Colon (tissue), 2 donors: ENCODE measurements around the gene THSD7A.
"Not testable (repeated sequence)": the region's sequence is repeated elsewhere in the genome, so short reads cannot be mapped to it uniquely, and the experiment has no call there.

Source experiments
- FAIRE-seq: peaks from 2 replicates; lab custom pipeline; 2012; peaks lifted over from hg19 to GRCh38; lab: Jason Lieb, UNC
- donor health status: control.
- donor health status: control.

THSD7A gene

DNA sequence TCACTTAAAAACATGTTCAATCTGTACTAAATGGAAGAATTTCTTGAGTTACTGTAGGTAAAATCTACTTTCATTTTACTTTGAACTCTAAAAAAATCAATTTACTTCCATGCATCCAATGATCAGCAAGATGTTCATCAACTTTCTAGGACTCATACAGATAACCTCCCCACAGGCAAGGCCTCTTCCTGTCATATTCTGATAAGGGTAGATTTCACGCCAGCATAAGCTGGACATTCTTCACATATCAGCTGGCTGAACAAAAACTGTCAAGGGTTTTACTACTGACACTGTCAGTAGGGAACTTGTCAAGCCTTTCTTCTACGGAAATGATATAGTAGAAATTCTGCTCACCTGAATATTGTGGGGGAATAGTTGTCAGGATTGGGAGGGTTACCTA lies 244.9 kb downstream of the THSD7A start:
- FAIRE-seq = no peak

DNA sequence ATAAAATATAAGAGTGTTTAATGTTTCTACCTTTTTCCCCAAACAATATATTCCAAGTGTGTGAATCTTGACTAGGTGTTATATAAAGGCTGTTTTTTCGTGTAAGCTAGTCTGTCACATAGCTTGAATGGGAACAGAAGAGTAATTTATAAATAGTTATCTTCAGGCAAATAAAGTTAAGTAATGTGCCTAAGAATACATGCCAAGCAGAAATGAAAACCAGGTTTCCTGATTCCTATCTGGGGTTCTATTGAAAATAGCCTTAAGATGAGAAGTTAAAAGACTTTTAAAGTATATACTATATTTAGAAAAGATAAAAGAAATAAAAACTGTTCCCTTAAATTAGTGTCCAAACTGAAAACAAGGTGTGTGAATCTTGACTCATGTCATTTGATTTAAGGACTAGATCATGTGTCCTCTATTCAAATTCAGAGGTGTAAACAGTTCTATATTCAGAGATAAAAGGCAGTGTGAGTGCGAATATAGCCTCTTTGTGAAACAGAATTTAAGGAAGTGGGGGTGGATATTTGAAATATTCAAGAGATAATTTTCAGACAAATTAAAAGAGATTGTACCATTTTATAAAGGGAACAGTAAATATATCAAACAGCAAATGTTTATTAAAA lies 247.5 kb downstream of the THSD7A start:
- no peak for FAIRE-seq

DNA sequence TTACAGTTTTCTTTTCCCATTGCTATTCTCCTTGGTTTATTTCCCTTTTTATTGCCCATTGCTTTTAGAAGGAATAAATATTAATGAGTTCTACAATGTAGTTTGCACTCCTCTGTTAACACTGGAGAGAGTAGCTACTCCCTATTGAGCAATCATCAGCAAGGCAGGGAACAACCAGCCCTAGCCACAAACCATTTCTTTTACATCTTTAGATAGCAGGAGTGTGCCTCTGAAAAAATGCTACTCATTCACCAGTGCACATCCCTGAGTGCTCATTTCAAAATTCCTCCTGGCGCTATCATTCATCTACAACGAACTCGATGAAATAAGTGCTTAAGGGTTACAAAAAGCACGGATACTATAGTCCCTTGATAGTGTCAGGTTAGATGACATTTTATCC lies 252.9 kb downstream of the THSD7A start:
- no peak for FAIRE-seq

DNA sequence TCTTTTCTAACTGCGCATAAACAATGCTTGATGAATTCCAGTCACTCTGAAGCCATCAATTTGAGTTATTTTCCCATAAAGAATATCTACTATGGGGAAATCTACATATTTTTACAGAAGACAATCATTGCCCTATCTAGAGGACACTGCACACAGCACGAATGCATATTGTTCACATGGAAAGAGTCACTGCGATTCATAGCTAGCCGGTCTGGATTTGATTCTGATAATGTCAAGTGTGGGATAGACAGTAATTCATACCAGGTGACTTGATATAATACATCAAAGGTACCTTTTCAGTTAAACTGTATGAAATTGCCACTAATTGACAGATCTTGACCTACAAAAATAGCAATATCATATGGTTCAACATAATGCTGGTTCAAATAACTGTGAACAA lies 255.7 kb downstream of the THSD7A start:
- FAIRE-seq = no peak

DNA sequence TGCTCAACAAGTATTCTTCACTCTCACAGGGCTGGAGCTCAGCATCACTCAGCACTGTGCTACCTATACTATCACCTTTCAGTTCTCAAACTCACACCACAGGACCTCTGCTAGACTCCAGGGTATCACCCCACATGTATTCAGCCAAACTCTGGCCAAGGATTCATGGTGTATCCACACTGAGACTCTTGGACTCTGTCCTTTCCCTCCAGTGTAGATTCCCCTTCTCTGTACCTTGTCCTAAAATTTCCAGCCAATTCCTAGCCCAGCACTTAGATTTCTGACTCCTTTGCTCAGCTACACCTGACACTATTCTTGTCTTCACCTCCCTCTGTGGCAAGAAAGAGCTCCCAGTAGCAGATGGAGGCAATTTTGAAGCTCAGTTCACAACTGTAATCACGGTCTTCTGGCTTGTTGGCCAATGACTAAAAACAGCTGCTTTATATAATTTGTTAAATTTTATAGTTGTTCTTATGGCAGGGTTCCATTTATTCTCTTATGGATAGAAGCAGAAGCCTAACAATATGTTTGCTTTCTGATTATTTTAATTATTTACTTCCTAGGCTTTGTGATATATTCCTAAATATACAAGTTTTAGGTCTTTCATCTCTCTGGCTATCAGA lies 258.8 kb downstream of the THSD7A start:
- no peak for FAIRE-seq

DNA sequence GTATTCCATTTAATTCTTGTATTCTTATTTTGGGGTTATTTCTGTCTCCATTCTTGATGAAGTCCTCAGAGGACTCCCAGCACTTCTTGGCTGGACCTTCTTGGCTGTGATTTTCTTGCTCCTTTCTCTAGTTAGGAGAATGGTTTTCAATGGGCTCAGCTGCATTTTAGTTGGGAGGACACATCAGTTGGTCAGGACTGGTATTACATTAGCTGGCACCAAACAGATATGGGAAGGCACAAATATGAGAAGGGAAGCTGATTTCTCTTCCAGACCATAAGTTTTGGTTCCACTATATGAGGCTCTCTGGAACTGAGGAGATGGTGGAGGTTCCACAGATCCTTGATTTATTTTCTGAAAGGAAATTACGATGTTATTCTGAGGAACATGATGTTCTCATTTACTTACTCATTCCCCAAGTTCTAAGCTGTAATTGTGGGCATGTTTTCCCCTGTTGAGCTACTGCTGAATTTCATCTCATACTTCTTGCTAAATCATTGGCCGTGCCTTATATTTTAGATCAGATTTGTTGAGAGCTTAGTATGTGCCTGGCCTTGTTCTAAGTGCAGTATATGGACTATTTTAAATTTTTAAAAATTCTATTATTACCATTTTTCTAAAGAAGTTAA lies 261.0 kb downstream of the THSD7A start:
- no peak for FAIRE-seq

DNA sequence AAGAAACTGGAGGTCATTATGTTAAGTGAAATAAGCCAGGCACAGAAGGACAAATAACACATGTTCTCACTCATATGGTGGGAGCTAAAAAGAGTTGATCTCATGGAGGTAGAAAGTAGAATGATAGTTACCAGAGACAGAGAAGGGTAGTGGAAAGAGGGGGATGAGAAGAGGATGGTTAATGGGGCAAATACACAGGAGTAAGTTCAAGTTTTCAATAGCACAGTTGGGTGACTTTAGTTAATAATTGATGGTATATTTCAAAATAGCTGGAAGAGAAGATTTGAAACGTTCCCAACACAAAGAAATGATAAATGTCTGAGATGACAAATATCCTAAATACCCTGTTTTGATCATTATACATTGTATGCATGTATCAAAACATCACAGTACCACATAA lies 261.8 kb downstream of the THSD7A start:
- FAIRE-seq = no peak

DNA sequence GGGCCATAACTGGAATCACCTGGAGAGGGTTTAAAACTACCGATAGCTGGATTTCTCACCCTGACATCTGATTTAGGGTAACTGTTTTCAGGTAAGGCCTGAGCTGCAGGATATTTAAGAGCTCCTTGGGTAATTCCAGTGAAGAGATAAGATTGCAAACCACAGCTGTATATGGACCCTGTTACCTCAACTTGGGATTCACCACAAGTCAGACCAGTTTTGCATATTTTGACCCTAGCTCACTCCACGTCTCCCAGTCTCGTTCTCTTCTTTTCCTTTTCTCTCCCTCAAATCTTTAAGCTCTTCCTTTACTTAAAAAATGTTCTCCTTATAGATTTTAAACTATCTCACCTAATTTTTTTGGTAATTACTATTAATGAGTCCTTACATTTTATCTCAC lies 264.4 kb downstream of the THSD7A start:
- no peak for FAIRE-seq

DNA sequence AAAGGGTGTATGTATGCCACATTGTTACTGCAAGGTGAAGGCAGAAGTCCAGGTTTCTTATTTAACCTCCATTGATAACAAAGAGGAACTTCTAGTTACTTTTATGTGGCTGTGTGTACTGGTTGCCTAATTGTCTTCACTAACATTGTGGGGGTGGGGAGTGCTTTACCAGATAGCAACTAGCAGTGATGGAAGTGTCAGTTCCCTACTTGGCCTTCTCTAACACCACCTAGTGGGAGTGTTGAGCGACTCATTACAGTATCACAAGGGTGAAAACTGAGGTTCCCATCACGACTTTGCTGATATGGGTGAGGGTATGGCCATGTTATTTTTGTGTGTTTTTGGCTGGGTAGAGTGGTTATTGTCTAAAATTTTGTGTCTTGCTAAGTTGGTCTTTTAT lies 274.4 kb downstream of the THSD7A start:
- no peak for FAIRE-seq

DNA sequence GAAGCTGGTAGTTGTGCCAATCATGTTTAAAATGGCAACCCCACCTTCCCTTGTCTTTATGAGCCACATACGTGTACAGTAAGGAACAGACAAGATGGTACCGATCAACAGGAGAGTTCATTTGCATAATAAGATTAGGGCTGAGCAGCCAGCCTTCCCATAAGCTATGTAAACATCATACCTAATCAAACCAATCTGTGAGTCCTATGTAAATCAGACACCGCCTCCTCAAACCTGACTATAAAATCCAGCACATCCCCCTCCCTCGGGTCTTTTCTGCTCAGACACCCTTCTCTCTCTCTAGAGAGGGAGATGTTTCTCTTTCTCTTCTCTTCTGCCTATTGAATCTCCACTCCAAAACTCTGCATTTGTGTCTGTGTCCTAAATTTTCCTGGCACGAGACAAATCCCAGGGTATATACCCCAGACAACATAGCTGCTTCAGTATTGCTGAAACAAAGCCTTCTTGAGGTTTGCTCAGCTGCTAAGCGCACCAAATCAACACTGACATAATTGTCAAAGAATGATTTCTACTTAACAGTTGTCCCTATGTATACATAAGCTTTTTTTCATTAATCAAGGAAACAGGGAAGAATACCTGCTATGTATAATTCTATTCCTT lies 279.2 kb downstream of the THSD7A start:
- no peak for FAIRE-seq

DNA sequence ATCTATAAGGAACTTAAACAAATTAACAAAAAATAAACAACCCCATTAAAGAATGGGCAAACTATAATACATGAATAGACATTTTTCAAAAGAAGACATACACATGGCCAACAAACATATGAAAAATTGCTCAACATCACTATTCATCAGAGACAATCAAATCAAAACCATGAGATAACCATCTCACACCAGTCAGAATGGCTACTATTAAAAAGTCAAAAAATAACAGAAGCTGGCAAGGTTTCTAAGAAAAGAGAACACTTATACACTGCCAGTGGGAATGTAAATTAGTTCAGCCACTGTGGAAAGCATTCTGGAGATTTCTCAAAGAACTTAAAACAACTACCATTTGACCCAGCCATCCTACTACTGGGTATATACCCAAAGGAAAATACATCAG lies 280.5 kb downstream of the THSD7A start:
- peak; percentile 57 for FAIRE-seq

DNA sequence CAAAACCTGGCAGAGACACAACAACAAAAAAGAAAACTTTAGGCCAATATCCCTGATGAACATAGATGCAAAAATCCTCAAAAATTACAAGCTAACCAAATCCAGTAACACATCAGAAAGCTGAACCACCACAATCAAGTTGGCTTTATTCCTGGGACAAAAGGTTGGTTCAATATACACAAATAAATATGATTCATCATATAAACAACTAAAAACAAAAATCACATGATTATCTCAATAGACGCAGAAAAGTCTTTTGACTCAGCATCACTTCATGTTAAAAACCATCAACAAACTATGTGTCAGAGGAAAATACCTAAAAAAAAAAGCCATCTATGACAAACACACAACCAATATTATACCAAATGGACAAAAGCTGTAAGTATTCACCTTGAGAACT lies 283.5 kb downstream of the THSD7A start:
- no peak for FAIRE-seq

DNA sequence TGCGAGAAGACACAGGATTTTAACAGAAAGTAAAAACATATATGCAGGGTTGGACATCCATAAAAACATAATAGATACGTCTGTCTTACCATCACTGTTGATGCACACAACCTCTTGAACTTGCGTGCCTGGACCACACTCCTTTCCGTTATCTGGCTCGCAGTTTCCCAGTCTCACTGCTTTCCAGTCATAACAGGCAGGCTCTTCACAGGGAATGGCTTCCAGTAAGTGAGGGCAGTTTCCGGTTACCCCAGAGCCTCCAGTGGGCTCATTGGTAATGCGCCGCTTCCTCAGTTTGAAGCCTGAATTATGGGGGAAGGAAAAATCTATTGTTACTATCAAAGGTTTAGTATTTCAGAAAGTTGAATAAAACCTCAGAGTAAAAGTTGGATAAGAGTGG lies 290.7 kb downstream of the THSD7A start:
- FAIRE-seq = no peak

DNA sequence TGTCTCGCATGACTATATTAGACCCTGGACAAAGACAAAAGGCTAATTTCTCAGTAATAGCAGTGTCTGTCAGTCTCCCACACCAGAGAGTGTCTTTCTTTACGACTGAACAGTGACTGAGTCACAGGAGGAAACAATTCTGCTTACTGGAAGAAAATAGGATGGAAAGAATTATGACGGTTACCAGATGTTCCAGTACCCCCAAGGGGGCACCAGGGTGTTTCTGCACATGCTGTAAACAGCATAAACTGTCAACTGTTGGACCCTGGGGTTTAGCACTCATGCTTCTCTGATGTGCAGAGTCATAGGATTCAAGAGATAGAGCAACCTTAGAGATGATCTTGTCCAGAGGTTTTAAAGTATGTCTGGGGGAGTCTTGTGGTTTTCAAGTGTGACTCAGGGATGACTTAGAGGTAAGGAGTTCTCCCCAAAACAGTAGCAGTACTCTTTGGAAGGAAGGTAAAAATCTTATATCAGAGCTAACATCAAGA lies 291.7 kb downstream of the THSD7A start:
- no peak for FAIRE-seq

DNA sequence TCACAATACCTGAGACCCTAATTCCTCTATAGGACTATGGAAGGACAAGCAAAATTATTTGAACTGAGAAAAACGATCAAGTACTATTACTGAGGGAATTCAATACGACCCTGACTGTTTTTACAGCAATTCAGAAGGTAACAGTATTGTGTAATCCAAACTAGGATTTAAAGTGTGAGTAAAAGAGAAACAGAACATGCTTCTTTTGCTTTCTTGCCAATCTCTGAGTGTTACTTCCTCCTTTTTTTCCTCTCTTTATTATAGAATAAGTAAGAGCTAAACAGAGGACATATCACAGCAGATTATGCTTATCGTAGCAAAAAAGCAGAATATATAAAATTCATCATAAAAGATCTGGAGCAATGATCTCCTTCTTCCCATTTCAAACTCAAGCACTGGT lies 292.1 kb downstream of the THSD7A start:
- no peak for FAIRE-seq

DNA sequence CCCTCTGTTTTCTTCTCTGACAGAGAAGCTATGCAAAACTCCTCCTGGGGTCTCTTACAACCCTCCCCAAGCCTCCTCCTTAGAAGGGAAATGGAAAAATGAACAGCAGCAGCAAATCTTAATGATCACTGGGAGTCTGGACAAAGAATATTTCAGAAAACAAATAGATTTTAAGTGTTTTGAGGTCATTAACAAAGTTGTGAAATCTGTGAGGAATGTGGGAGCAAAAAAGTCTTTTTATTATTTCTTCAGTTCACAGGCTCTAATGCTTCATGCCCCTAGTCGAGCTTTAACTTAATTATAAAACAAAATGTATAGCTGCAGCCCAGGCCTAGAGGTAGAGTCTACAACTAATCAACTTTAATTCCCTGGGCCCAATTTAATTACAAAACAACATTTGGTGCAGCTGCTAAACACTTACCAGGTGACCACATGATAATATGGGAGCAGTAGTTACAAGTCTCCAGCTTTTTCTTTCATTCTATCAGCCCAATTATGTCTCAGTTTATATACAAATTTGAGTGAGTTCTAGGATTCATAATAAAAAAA lies 293.2 kb downstream of the THSD7A start:
- no peak for FAIRE-seq

DNA sequence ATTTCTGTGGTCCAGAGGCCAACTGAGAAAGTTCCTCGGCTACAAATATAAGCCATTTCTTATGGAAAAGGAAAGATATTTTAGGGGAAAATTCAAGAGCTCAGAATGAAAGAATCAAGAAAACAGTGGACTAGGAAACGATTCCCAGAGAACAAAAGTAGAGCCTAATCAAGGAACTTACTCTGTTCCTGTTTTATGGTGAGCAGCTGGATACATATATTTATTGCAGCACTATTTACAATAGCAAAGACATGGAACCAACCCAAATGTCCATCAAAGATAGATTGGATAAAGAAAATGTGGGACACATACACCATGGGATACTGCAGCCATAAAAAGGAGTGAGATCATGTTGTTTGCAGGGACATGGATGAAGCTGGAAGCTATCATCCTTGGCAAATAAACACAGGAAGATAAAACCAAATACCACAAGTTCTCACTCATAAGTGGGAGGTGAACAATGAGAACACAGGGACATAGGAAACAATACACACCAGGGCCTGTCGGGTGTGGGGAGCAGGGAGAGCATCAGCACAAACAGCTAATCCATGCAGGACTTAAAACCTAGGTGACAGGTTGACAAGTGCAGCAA lies 298.7 kb downstream of the THSD7A start:
- FAIRE-seq = no peak

DNA sequence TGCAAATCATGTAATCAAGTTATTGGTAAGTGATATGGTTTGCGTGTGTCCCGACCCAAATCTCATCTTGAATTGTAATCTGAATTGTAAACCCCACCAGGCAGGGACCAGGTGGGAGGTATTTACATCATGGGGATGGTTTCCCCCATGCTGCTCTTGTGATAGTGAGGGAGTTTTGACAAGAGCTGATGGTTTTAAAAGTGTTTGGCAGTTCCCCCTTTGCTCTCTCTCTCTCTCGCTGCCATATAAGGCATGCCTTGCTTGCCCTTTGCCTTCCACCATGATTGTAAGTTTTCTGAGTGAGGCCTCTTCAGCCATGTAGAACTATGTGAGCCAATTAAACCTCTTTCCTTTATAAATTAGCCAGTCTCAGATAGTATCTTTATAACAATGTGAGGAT lies 302.6 kb downstream of the THSD7A start:
- no peak for FAIRE-seq

DNA sequence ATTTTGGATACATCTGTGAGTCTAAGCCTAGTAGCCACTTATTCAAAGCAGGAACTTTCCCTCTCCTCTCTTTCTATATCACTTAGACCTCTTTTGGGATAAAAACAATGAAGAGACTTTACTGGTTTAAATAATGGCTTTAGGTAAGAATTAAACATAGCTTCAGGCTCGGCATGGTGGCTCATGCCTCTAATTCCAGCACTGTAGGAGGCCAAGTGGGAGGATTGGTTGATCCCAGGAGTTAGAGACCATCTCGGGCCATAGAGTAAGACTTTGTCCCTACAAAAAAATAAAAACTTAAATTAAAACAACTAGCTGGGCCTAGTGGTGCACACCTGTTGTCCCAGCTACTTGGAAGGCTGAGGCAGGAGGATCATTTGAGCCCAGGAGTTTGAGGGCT lies 304.3 kb downstream of the THSD7A start:
- no peak for FAIRE-seq

DNA sequence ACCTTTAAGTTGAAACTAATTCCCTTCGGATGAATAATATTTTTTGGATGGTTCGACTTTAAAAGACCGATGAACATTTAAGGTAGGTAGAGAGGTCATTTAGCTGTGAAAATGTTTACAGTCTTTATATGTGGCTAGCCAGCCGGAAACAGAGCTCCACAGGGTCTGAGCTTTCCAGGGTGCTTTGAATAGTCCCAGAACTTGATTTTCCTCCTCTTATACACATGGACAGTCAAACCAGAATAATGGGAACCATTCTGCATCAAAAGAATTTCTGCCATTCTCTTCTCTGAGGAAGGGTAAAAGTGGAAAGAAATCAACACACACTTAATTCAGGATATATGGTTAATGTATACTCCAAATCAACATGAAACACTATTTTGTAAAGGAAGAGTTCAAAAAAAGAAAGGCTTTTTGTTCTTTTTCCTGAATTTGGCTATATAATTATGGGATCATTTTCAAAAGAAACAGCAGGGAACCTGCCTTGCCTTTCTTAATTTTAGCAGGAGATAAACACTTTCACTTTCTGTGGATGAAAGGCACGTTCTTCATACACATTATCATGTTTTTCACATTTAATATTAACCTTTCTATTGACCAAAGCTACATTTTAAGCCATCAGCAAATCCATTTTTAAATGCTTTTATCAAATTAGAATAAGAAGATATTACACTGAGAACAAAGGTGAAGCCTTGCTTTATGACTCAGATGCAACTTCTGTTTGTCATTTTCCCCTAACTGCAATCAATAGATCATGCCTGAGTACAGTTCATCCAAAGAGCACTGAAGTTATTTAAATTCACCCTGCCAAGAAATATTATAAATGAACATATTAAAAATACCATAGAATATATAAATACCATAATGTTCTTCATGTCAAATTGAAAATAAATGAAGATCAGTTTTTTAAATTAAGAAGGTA lies 307.3 kb downstream of the THSD7A start:
- no peak for FAIRE-seq

DNA sequence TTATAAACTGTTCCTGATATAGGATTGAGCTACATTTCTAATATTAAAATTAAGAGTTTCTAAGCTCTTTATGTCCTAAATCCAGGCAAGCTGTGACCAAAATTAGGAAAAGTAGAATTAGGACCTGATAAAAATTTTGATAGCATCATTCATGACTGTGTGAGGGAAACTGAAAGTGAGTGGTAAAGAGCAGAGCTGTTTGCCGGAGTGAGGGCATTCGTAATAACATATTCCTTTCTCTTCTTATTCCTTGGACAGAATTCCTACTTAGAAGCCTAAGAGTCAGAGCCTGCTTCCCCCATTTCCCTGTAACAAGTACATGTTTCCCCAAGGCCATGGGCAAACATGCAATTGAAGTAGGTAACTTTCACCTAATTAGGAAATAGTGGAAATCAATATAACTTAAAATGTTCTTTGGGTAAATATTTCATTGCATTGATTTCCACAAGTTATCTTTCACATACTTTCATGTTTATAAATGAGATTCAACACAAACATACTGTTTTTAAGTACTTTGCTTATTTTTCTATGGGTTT lies 310.0 kb downstream of the THSD7A start:
- FAIRE-seq = not testable (repeated sequence)
